Keratinocyte (primary cell): ENCODE measurements around the gene PCSK6.

ENCODE experiments used
- EZH2 ChIP-seq: IDR thresholded peaks from one replicate; pipeline ENCODE4 v1.6.1; 2012; ENCODE audit warnings: inconsistent platforms, mild to moderate bottlenecking, low read length, moderate library complexity
- TF ChIP-seq, protein P1 (sequence below), 3 experiments: IDR thresholded peaks in 1 of 3; conservative IDR thresholded peaks in 1 of 3; optimal IDR thresholded peaks in 1 of 3; 2 replicates in 2 of 3; 3 replicates in 1 of 3; pipeline versions ENCODE3 to v1.5.1; 2011; ENCODE audit warnings: low read length in 3 of 3, mild to moderate bottlenecking in 3 of 3, moderate library complexity in 2 of 3, control low read depth in 1 of 3, inconsistent platforms in 1 of 3; ENCODE audit not compliant: insufficient read depth in 2 of 3; ENCODE audit errors: extremely low read depth in 1 of 3

- TF ChIP-seq, protein P1, sequence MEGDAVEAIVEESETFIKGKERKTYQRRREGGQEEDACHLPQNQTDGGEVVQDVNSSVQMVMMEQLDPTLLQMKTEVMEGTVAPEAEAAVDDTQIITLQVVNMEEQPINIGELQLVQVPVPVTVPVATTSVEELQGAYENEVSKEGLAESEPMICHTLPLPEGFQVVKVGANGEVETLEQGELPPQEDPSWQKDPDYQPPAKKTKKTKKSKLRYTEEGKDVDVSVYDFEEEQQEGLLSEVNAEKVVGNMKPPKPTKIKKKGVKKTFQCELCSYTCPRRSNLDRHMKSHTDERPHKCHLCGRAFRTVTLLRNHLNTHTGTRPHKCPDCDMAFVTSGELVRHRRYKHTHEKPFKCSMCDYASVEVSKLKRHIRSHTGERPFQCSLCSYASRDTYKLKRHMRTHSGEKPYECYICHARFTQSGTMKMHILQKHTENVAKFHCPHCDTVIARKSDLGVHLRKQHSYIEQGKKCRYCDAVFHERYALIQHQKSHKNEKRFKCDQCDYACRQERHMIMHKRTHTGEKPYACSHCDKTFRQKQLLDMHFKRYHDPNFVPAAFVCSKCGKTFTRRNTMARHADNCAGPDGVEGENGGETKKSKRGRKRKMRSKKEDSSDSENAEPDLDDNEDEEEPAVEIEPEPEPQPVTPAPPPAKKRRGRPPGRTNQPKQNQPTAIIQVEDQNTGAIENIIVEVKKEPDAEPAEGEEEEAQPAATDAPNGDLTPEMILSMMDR (optimal IDR thresholded peaks at IDR 0.05 in 1 of 3, IDR thresholded peaks at IDR 0.05 in 1 of 3, conservative IDR thresholded peaks at IDR 0.05 in 1 of 3; ENCODE audit: extremely low read depth in 1 of 3, insufficient read depth in 2 of 3, low read length in 3 of 3) = no peak
- no peak for TF ChIP-seq EZH2
These were observed 212.3 kb downstream of the PCSK6 start, which contains the start of gene SELENOS for GRCh38 chr15:101277038-101277822.
